ENCODE data around the gene PRPF38B.
"Not testable (repeated sequence)": the region's sequence is repeated elsewhere in the genome, so short reads cannot be mapped to it uniquely, and the experiment has no call there.

The PRPF38B gene

DNA sequence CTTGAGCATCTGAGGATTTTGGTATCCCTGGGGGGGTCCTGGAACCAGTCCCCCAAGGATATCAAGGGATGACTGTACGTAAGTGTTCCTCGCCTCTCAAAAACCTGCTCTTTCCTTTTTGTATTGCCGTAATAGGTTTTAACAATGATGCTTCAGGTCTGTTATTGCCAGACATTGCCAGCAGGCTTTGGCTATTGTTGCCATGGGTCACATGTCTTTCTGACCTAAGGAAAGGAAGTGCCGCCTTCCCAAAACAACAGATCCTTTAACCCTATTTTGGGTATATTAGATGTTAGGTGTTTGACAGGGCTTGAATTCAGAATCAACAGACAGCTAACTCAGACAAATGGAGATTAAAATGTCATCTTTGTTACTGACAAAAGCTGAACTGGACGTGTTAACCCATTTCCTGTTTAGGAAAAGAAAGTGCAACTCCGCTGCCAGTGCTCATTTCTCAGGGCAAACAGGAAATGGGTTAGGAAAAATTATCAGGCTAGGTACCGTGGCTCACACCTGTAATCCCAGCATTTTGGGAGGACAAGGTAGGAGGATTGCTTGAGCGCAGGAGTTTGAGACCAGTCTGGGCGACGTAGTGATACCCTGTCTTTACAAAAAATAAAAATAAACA, 12.4 kb upstream of the PRPF38B start:
- DNase-seq: no peak

DNA sequence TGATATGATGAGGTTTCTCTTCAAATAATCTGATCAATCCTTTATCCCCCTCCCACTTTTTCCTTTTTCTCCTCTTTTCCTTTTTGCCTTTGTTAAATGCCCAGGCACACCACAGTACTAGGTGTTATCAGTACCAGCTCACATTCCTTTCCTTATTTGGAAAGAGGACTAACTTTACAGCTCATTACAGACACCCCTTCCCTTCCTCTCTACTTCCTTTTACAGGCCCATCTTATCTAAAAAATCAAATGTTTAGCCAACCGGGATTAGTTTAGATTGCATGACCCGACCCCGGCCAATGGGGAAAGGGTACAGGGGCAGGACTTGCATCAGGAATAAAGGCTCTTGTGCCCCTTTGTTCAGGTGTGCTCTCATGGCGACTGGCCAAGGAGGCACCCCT, 10.4 kb upstream of the PRPF38B start:
- DNase-seq: not testable (repeated sequence)

DNA sequence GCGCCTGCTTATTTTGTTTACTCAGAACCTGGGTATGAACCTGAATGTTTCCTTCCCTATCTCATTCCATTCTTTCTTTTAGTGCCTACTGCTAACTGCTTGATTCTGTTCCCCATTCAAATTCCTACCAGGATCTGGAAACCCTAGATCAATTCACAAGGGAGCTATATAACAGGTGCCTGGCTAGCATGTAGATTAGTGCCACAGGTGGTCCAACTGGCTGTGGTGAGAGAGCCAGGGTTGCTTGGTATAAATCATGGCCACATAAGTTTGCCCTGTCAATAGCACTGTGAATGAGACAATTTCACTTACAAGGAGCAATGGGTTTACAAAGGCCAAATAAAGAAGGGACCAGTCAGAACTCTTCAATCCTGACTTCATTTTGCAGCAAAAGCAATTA, 6.6 kb upstream of the PRPF38B start:
- DNase-seq: no peak

DNA sequence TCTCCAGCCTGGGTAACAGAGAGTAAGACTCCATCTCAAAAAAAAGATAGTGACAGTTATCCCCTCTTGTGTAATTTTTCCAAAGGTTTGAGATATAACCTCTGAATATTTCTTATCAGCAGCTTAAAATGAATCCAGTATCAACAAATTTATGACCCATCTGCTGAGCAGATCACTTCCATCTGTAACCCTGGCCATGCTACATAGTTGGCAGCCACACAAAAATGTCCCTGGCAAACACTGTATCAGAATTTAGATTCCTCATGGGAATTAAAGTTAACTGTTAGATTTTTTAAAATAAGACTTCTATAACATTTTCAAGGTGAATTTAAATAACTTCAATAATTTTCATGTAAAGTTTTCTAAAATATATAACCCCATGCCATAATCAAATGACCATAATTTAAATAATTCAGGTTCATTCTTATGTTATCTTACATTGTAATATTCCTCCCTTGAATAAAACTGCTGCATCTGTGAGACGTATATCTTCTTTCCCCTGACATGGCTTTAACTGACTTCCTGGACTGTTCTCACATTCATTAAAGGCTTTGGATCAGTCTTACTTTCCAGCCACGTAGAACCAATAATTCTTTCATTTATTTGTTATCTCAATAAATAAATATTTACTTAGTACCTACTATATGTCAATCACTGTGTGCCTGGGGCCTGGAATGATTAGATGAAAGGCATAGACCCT, 5.3 kb upstream of the PRPF38B start:
- no peak for DNase-seq

DNA sequence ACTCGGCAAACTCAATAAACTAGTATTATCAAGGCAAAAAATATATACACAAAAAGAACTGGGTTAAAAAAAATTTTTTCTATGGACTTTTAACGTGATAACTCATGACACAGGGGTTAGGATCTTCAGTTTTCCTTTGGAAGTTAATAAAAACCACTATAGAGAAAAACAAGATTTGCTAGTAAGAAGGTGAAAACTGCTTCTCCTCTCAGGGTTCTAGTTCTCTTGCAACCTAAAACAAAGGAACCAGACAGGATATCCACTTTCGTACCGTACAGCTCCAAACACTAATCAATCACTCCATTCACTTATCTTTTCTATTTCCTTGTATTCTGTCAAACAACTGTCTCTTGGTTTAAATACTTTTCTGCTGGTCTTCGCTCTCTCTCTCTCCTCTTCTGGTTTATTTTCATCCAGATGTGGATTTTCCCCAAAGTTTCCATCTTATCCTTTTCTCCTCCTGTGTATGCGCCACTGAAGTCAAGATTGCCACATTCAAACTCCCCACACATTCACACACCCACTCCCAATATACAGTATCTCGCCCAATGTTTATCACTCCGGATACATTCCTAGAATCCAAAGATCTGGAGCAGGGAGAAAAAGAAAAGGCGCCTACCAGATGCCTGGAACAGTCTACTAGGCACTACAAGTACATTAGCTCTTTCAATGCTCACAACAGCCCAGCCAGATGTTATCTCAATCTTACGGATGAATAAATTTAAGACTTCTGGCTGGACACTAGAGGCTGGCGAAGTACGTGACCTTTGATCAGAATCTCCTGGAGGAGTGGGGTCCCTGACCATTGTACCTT, 775 bp upstream of the PRPF38B start:
- DNase-seq: no peak

DNA sequence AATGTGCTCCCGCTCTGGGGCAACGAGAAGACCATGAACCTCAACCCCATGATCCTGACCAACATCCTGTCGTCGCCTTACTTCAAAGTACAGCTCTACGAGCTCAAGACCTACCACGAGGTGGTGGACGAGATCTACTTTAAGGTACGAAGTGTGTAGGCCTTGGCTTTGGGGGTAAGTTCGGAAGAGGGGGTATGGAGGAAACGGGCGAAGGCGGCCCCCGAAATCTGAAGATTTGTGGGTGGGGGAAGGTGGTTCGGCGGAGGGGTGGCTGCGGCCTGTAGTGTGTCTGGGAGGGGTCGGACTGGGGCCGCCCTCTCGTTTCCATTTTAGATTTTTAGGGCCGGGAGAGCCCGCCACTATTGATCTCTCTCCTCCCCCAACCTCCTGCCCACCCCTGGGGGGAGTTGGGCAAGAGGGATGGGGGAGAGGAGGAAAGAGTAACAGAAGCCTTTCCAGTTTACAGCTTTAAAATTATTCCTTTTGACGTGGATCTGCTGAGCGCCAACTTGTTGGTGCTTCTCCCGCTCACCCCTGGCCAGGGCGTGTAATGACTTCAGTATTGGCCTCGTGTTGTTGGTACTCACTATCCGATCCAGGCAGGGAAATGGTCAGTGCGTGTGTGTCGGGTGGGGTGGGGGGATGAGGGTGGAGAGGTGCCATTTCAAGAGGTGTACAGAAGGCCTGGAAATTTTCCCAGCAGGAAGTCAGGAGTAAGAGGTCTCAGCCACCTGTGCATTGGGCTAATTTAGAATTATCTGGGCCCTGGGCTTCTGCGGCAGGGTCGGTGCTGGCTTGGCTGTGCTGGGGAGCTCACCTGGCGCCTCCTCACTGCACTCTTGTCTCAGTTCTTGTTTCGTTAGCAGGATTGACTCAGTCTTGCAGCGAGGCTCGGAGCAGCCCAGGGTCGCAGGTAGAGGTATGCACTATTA, 880 bp downstream of the PRPF38B start:
- peak; percentile 9 for DNase-seq

DNA sequence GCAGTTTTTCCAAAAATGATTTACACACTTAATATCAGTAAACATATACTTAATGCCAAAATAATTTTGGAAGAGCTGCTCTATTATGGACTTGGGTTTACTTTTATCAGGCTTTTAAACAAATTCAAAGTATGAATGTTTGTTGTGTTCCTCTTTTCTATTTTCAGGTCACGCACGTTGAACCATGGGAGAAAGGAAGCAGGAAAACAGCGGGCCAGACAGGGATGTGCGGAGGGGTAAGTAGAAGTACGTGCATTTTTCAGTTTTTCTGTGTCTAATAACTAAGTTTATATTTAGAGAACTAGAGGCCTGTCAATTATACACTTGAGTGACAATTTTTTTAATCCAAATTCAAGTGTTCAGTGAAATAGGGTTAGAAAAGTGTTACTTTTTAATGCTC, 3.4 kb downstream of the PRPF38B start:
- no peak for DNase-seq

DNA sequence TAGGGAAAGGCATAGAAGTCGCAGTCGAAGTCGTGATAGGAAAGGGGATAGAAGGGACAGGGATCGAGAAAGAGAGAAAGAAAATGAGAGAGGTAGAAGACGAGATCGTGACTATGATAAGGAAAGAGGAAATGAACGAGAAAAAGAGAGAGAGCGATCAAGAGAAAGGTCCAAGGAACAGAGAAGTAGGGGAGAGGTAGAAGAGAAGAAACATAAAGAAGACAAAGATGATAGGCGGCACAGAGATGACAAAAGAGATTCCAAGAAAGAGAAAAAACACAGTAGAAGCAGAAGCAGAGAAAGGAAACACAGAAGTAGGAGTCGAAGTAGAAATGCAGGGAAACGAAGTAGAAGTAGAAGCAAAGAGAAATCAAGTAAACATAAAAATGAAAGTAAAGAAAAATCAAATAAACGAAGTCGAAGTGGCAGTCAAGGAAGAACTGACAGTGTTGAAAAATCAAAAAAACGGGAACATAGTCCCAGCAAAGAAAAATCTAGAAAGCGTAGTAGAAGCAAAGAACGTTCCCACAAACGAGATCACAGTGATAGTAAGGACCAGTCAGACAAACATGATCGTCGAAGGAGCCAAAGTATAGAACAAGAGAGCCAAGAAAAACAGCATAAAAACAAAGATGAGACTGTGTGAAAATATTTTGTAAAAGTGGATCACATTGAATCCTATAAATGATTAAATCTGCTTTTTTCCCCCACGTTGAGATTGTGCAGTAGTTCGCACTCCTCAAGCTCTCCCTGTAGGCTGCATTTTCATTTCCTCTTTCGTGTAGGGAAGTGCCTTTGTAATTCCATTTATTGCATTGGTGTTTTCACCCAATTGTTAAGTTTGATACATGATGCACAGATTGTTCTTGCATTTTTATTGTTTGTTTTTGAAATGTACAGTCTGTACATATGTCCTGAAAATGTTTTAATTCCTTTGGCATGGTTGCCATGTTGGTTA, 7.5 kb downstream of the PRPF38B start:
- DNase-seq: no peak

DNA sequence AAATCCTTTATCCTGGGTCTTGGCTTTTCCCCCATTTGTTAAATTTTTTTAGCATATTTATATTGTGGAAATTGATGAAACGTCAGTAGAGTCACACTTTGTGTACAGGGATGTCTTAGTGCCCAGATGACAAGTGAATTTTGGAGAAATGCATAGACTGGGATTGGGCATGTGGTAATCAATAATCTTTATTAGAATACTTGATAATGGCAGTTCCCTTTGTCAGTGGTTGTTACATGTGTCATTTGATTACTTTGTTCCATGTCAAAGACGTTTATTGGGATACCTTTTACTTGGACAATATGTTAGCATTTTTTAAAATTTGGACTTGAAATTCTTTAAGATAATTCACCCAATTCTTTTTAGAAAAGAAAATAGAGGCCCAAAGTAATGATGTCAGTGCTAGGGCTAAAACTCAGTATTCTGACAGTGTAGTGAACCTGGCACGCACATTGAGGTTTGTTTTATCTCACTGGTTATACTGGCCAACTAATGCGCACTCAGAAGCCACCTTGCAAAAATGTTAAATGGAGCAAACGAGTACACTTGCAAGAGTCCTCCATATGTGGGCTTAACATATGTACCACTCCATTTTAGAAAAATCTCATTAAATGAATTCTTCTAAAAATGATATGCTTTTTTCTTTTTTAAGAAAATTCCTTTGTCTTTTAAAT, 9.2 kb downstream of the PRPF38B start:
- DNase-seq: no peak

DNA sequence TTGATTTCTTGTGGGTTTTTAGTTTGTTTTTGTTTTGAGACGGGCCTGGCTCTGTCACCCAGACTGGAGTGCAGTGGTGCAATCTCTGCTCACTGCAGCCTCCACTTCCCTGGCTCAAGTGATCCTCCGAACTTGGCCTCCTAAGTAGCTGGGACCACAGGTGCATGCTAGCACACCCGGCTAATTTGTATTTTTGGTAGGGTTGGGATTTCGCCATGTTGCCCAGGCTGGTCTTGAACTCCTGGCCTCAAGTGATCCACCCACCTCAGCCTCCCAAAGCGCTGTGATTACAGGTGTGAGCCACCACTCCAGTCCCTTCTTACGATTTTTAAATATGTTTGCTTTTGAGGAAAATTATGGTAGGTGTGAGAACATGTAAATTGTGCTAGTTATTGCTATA, 10.0 kb downstream of the PRPF38B start:
- not testable (repeated sequence) for DNase-seq

DNA sequence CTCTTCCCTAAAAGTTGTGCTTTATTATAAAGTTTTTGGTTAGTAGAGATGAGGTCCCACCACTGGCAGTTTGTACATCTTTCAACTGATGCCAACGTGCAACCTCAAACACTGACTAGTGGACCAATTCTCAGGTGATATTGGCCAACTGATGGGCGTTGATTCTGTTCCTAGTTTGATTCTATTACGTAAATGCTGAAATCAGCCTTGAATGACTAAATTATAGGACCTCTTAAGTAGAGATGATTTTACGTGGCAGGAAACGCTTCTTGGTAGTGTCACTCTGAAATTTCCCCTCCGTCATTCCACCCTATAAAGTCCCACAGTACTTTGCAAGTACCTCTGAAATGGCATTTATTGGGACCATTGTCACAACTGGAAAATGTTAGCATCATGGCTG, 11.8 kb downstream of the PRPF38B start:
- DNase-seq: no peak

DNA sequence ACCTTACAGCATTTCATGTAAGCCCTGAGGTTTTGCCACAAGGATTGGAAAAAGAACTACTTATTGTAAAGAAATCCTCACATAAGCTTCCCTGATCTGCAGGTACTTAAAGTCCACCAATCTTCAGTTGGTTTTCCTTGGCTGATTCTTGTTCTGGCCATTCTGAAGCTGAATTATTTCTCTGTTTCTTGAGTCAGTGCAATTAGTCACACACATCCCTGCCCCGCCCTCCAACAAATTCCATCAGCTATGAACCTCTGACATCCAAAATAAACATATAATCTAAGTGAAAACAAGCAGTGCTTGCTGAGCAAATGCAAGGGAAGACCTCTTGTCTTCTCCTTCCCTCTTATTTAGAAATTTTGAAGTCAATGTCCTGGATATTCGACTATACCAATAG, 12.4 kb downstream of the PRPF38B start:
- DNase-seq: no peak

DNA sequence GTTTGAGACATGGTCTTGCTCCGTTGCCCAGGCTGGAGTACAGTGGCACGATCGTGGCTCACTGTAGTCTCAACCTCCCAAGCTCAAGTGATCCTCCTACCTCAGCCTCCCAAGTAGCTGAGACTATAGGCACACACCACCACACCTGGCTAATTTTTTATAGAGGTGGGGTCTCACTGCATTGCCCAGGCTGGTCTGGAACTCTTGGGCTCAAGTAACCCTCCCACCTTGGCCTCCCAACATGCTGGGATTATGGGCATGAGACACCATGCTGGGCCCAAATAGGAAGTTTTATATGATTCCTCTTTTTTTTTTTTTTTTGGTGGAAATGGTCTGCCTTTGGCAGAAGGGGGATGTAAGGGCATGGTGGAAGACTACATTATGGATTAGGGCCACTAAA, 14.5 kb downstream of the PRPF38B start:
- no peak for DNase-seq

DNA sequence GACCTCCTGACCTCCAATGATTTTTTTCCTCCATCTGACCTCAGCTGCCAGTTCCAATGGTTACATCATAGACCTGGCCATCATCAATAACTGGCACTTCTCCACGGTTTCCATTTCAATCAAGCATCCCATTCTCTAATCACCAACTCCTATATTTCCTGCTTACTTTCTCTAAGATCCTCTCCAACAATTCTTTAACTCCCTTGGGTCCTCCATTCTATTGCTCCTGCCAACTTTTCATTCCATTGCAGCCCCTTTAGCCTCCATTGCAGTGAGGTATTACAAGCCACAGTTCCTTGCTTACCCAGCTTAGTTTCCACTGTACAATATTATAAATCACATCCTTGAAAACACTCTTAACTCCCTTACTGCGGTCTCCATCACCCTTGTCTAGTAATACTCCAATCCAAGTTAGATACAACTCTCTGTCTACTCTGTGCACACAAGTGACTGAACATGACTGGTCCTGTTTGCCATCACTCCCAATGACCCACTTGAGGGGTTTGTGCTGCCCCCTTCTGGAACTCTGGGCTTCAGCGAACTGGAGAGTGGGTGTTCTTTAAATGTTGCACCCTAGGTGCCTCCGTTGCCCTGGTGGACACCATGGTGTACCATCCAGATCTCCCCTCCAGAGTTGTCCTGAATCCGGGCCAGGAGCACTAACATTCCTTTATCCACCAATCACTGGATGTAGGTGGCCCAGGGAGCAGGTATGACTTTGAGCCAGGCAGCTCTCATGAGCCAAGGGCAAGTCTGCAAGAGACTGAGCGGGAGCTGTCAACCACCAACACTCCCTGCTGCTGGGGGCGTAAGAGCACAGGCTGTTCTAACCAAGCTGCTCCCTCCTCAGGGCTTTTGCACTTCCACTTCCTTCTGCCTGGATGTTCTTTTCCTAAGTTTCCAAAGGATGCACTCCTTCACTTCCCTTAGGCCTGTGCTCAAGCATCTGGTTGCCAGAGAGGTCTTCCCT, 16.9 kb downstream of the PRPF38B start:
- DNase-seq: no peak

DNA sequence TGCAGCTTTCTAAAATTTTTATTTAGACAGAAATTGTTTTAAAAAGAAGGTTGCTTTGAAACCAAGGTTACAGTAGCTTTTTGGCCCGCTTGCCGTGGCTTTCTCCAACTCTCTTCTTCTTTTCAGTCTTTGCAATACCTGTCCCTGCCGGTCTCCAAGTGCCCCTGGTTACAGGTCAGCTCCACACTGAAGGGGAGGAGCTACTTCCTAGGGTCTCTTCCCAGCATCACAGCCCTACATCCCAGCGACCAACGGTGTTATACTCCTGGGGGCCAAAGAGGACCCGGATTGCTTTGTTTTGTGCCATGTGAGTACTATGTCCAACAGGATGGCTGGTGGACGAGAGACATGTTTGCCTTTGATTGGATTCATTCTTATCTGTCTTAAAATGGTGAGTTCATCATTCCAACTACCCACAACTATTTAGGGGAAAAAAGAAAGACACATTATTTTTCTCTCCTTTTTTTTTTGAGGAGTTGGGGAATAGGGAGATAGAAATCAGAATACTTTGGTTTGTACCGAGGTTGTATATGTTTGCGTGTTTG, 20.6 kb downstream of the PRPF38B start, which contains the start of gene FNDC7:
Gene FNDC7 (plus strand): TSS at position 303 of the 545 bp plus-strand sequence. CDS start 26 bp downstream, at position 329.
- no peak for DNase-seq

DNA sequence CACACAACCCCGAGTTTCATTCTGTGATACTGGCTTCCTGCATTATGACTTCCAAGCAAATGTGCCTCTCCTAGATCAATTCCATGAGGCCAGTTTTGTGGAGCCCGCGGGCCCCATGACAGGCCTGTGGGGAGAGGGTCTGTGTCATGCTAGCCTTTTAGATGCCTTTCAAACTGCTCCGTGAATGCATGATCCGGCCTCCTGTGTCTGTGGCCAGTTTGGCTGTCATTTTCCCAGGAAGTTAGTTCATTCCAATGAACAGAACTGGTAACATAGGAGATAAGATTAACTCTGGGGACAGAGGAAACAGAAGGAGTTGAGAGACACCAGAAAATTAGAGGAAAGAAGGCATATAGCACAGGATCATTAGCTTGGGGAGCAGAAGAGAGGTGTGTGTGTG, 23.8 kb downstream of the PRPF38B start:
- DNase-seq: no peak

DNA sequence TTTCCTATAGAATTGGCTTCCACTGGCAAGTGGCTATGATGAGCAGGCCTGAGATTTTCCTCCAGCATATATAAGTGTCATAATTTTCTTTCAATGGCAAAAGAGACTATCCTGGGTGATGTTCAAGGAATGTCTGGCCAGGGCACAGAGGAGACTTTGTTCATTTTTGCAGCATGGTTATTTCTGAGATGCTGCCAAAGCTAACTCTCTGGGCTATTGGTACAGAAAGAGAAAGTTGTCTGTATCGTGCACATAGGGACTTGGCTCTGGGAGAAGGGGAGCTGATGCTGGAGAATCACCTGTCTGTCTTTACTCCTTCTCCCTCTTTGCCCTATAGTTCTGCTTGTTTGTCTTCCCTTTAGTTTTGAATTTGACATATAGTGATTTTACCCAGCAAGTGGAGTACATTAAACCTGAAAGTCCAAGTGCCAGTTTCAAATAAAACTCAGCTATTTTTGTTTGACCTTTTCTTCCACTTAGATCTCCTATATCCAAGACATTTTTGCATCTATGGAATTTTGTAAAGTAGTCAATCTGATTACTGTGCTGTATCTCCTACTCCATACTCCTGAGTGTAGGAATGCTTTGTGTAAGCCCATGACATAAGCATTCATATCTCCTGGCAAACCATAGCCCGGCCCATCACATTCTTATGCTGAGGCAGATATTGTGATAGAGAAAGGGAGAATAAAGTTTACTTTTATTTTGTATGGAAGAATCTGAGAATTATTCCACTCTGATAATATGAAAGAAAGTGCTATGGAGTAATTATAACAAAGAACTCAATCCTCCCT, 24.5 kb downstream of the PRPF38B start:
- DNase-seq: no peak

DNA sequence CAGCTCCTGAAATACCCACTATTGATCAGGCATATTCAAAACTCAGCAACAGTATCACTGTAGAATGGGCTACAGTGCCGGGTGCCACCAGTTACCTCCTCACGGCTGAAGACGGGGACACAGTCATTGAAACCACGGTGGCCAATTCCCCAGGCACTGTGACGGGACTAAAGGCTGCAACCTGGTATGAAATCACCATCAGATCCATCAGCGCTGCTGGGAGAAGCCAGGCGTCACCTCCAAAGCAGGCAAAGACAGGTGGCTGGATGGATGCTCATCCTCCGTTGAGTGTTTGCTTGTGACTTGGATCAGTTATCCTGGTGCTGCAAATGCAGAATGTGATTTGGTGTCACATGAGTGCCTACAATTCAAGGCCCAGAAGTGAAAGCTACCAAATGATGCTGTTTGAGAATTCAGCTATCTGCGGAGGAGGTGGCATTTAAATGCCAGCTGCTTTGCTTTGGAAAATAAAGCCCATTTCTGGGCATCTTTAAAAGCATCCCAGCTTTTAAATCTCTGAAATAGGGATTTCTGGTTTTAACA, 25.7 kb downstream of the PRPF38B start:
- DNase-seq: no peak
